Ovary (tissue), 3 donors: Measurements from ENCODE around the gene GSX2.

Experiments used
- EP300 ChIP-seq: sonication (generic); formaldehyde crosslinking; IDR thresholded peaks from one replicate; pipeline ENCODE4 v1.6.1; 2017; ENCODE audit warnings: antibody characterized with exemption
- POLR2A ChIP-seq: fragments of 450-650 bp; IDR thresholded peaks from one replicate; pipeline ENCODE4 v1.6.1; 2017; ENCODE audit warnings: antibody characterized with exemption, mild to moderate bottlenecking, moderate library complexity
- TF ChIP-seq, protein P1 (sequence below), 3 donors: fragments of 450-650 bp in 2 of 3; fragments of 200-600 bp in 1 of 3; IDR thresholded peaks; one replicate each; pipeline versions ENCODE4 v1.5.1 to v1.8.0; 2016 to 2022; ENCODE audit warnings: antibody characterized with exemption in 3 of 3, mild to moderate bottlenecking in 1 of 3
- donor health status: DM: no; HTN: no; CAD: no.

DNA sequence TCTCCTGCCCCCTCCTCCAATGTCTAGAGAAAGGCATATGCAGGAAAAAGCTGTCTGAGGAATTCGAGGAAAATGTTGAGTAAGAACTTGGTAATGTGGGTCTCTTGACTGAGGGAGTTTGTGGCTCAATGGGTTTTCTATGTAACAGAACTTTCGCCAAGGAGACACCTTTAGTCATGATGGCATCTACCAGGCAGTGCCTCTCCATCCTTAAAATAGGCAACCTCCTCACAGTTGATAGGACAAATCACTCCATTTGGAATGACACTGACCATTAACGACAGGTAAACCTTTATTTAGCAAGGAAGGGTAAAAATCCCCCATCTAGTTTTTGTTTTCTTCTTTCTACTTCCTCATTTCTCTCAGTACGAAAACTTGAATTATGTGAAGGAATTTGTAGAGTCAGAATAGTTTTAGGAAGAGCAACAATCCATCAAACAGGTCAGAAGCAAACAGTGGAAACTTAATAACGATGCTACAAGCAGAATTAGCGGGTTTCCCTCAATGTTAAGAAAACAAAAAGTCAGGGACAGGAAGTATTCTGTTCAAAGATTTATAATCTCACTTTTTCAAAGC is 2.7 kb downstream of the GSX2 start:
- TF ChIP-seq, protein P1, sequence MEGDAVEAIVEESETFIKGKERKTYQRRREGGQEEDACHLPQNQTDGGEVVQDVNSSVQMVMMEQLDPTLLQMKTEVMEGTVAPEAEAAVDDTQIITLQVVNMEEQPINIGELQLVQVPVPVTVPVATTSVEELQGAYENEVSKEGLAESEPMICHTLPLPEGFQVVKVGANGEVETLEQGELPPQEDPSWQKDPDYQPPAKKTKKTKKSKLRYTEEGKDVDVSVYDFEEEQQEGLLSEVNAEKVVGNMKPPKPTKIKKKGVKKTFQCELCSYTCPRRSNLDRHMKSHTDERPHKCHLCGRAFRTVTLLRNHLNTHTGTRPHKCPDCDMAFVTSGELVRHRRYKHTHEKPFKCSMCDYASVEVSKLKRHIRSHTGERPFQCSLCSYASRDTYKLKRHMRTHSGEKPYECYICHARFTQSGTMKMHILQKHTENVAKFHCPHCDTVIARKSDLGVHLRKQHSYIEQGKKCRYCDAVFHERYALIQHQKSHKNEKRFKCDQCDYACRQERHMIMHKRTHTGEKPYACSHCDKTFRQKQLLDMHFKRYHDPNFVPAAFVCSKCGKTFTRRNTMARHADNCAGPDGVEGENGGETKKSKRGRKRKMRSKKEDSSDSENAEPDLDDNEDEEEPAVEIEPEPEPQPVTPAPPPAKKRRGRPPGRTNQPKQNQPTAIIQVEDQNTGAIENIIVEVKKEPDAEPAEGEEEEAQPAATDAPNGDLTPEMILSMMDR (IDR thresholded peaks at IDR 0.05), result no peak
- TF ChIP-seq POLR2A (no peak), EP300 (no peak)
